Subcutaneous adipose tissue (tissue), 4 donors: ENCODE measurements around the gene RPS6KA4. TPM values are rescaled to one million over a fixed set of nuclear protein-coding genes. Genes with fewer than 3 reads are reported as not detected.

Experiments used
- CTCF ChIP-seq: fragments of 450-650 bp; IDR thresholded peaks from one replicate; pipeline ENCODE4 v1.5.1; 2016; ENCODE audit warnings: low read depth, mild to moderate bottlenecking, control low read depth, antibody characterized with exemption, moderate library complexity
- total RNA-seq, 4 donors: library from RNA; depleted of rRNA; stranded (reverse); fragments of >200 nt; gene quantifications; one replicate each; pipeline ENCODE4 v1.1.0, GENCODE V29; 2016

Gene RPS6KA4
- total RNA-seq, 4 donors from 2014 or later = 7.2 to 27.5 (median 16.3) TPM

GRCh38 chr11:64409278-64409677, 50.3 kb downstream of the RPS6KA4 start:
- TF ChIP-seq CTCF = no peak

- TF ChIP-seq CTCF = no peak
Measured at GRCh38 chr11:64409707-64410403, 50.9 kb downstream of the RPS6KA4 start.

GRCh38 chr11:64410404-64410734, 51.4 kb downstream of the RPS6KA4 start:
- TF ChIP-seq CTCF = no peak

GRCh38 chr11:64413417-64413816, 54.5 kb downstream of the RPS6KA4 start:
- no peak for TF ChIP-seq CTCF

GRCh38 chr11:64415286-64415685, 56.3 kb downstream of the RPS6KA4 start:
- no peak for TF ChIP-seq CTCF

- no peak for TF ChIP-seq CTCF
Measured at GRCh38 chr11:64415996-64416728, 57.2 kb downstream of the RPS6KA4 start.

GRCh38 chr11:64419257-64419790, 60.4 kb downstream of the RPS6KA4 start:
- TF ChIP-seq CTCF = no peak
